ENCODE data around the gene MAGI2.

GRCh38 chr7:78438433-78438832 lies 1015.0 kb downstream of the MAGI2 start:
- no peak for TF ChIP-seq POLR2A (IDR thresholded peaks at IDR 0.05)
- TF ChIP-seq, protein P1, sequence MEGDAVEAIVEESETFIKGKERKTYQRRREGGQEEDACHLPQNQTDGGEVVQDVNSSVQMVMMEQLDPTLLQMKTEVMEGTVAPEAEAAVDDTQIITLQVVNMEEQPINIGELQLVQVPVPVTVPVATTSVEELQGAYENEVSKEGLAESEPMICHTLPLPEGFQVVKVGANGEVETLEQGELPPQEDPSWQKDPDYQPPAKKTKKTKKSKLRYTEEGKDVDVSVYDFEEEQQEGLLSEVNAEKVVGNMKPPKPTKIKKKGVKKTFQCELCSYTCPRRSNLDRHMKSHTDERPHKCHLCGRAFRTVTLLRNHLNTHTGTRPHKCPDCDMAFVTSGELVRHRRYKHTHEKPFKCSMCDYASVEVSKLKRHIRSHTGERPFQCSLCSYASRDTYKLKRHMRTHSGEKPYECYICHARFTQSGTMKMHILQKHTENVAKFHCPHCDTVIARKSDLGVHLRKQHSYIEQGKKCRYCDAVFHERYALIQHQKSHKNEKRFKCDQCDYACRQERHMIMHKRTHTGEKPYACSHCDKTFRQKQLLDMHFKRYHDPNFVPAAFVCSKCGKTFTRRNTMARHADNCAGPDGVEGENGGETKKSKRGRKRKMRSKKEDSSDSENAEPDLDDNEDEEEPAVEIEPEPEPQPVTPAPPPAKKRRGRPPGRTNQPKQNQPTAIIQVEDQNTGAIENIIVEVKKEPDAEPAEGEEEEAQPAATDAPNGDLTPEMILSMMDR (IDR thresholded peaks at IDR 0.05): no peak
- TF ChIP-seq POLR2AphosphoS5 (IDR thresholded peaks at IDR 0.05): no peak

All from breast epithelium (tissue), 3 donors.